Ovary (tissue), 3 donors: ENCODE measurements around the gene PIM1.

ENCODE experiments used
- CTCF ChIP-seq, 3 donors: fragments of 450-650 bp in 2 of 3; fragments of 200-600 bp in 1 of 3; IDR thresholded peaks; one replicate each; pipeline versions ENCODE4 v1.5.1 to v1.8.0; 2016 to 2022; ENCODE audit warnings: antibody characterized with exemption in 3 of 3, mild to moderate bottlenecking in 1 of 3
- EP300 ChIP-seq: sonication (generic); formaldehyde crosslinking; IDR thresholded peaks from one replicate; pipeline ENCODE4 v1.6.1; 2017; ENCODE audit warnings: antibody characterized with exemption
- POLR2A ChIP-seq: fragments of 450-650 bp; IDR thresholded peaks from one replicate; pipeline ENCODE4 v1.6.1; 2017; ENCODE audit warnings: antibody characterized with exemption, mild to moderate bottlenecking, moderate library complexity
- donor health status: DM: no; HTN: no; CAD: no.

- no peak for TF ChIP-seq CTCF (IDR thresholded peaks at IDR 0.05)
- no peak for TF ChIP-seq EP300
- TF ChIP-seq POLR2A, result no peak
Measured at GRCh38 chr6:37150314-37150713, 19.6 kb upstream of the PIM1 start.
